Tibial artery (tissue), 4 donors: Measurements from ENCODE around the gene CPSF7.
"Not testable (repeated sequence)": the region's sequence is repeated elsewhere in the genome, so short reads cannot be mapped to it uniquely, and the experiment has no call there.

Source experiments
- DNase-seq, 2 donors: peaks; one replicate each; pipeline ENCODE4 v3.0.0-alpha.2; 2019
- H3K27ac ChIP-seq, 2 donors: fragments of 200-600 bp; sonication (generic) in 1 of 2; 1 replicate in 1 of 2; 2 replicates in 1 of 2; pipeline ENCODE4 v1.5.1; 2018 to 2019; ENCODE audit warnings: mild to moderate bottlenecking in 1 of 2
- H3K27me3 ChIP-seq, 2 donors: fragments of 200-600 bp; sonication (generic) in 1 of 2; one replicate each; pipeline versions ENCODE4 v1.5.1 to v1.6.0; 2016 to 2019
- H3K36me3 ChIP-seq, 3 donors: fragments of 200-600 bp; sonication (generic) in 2 of 3; one replicate each; pipeline ENCODE4 v1.5.1; 2016 to 2019; ENCODE audit warnings: mild to moderate bottlenecking in 2 of 3
- H3K4me1 ChIP-seq, 4 donors: fragments of 200-600 bp; sonication (generic) in 2 of 4; 1 replicate in 3 of 4; 2 replicates in 1 of 4; pipeline ENCODE4 v1.5.1; 2016 to 2019
- H3K4me3 ChIP-seq, 2 donors: fragments of 200-600 bp; sonication (generic) in 1 of 2; 1 replicate in 1 of 2; 2 replicates in 1 of 2; pipeline ENCODE4 v1.5.1; 2018 to 2019; ENCODE audit warnings: mild to moderate bottlenecking in 2 of 2
- H3K9me3 ChIP-seq, 3 donors: fragments of 200-600 bp; sonication (generic) in 1 of 3; one replicate each; pipeline ENCODE4 v1.5.1; 2016 to 2019
- intact Hi-C: fragments of 100-400 bp; cut with DNase I; formaldehyde crosslinking; loops from one replicate; pipeline ENCODE4 v1.15.0; 2023; ENCODE audit warnings: low total_unique reads
- TF ChIP-seq, protein P1 (sequence below), 2 experiments: fragments of 200-600 bp in 1 of 2; fragments of 450-650 bp in 1 of 2; IDR thresholded peaks; one replicate each; pipeline ENCODE4 v1.5.1; 2017 to 2019; ENCODE audit warnings: antibody characterized with exemption in 2 of 2, mild to moderate bottlenecking in 1 of 2, moderate library complexity in 1 of 2

CPSF7 gene

DNA sequence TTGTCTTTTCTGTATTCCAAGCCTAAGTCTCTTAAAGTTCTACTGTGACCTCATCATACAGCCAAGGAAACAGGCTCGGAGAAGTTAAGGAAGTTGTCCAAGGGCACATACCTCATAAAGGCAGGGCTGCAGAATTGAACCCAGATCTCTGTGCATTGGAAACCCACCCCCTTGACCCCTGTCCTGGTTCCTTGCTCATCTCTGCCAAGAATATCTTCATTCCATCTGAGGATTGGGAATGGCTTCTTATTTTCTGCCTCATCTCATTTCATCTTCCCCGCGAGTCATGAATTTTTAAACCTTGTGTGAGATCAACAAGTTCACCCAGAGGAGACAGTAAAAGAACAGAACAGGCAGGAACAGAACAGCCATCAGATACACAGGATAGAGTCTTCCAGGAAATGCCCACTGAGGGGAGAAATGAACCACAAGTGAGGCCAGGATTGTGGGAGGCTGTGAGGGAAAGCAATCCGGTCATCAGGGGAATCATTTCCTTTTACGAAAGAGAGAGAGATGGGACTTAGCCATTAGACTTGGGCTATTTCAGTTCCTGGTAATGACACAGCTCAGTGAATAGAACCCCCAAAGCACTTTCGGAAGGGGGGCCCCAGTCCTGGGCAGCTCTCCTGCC, 44.4 kb upstream of the CPSF7 start:
- H3K36me3 ChIP-seq, result peaks cover 0 to 10% (median 3%) of the 10 kb centered on the region in 3 donors
- DNase-seq, result no peak
- H3K27ac ChIP-seq, result peak overlapping the region; percentile 81 to 90
- H3K4me1 ChIP-seq, result peaks cover 0 to 49% (median 24%) of the 10 kb centered on the region in 4 donors
- TF ChIP-seq, protein P1, sequence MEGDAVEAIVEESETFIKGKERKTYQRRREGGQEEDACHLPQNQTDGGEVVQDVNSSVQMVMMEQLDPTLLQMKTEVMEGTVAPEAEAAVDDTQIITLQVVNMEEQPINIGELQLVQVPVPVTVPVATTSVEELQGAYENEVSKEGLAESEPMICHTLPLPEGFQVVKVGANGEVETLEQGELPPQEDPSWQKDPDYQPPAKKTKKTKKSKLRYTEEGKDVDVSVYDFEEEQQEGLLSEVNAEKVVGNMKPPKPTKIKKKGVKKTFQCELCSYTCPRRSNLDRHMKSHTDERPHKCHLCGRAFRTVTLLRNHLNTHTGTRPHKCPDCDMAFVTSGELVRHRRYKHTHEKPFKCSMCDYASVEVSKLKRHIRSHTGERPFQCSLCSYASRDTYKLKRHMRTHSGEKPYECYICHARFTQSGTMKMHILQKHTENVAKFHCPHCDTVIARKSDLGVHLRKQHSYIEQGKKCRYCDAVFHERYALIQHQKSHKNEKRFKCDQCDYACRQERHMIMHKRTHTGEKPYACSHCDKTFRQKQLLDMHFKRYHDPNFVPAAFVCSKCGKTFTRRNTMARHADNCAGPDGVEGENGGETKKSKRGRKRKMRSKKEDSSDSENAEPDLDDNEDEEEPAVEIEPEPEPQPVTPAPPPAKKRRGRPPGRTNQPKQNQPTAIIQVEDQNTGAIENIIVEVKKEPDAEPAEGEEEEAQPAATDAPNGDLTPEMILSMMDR (IDR thresholded peaks at IDR 0.05), result no peak
- H3K4me3 ChIP-seq, result no peak overlapping the region
- no peaks in the 10 kb centered on the region for H3K27me3 ChIP-seq
- no peaks in the 10 kb centered on the region for H3K9me3 ChIP-seq
- intact Hi-C loops, result no loop called here

DNA sequence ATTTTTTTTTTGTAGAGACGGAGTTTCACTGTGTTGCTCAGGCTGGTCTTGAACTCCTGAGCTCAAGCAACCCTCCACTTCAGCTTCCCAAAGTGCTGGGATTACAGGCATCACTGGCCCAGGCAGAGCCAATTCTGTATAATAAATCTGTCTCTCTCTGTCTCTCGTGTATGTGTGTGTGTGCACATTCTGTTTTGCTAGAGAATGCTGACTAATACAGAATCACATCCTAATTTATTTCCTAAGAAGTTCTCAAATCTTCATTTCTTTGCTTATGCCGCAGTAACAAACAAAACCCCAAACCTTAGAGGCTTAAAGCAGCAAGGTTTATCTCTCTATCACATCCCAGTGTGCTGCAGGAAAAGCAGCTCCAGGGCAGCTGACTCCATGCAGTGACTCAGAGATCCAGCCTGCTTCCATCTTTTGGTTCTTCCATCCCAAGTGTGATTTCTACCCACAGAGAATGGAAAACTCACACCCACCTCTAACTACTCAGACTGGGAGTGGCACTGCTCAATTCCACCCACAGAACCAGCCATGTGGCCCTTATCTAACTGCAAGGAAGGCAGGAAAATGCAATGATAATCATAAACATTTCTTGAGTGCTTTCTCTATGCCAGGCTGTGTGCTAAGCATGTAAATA, 43.7 kb upstream of the CPSF7 start:
- TF ChIP-seq, protein P1 (IDR thresholded peaks at IDR 0.05), result no peak
- peaks cover 0 to 49% (median 24%) of the 10 kb centered on the region in 4 donors for H3K4me1 ChIP-seq
- H3K4me3 ChIP-seq, result no peak overlapping the region
- DNase-seq, result no peak
- H3K9me3 ChIP-seq, result no peaks in the 10 kb centered on the region
- peaks cover 0 to 13% (median 3%) of the 10 kb centered on the region in 3 donors for H3K36me3 ChIP-seq
- H3K27ac ChIP-seq, result peak overlapping the region; percentile 81 to 90
- H3K27me3 ChIP-seq, result no peaks in the 10 kb centered on the region
- intact Hi-C loops, result no loop called here

DNA sequence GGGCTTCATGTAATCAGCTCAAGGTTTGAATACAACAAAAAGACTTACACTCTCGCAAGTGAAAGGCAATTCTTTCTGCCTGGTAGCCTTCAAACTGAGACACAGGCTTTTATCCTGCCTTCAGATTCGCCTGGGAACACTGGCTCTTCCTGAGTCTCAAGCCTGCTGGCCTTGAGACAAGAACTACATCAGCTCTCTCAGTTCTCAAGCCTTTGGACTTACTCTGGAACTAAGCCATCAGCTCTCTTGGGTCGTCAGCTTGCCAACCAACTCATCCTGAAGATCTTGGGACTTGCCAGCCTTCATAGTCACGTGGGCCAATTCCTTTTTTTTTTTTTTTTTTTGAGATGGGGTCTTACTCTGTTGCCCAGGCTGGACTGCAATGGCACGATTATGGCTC, 43.1 kb upstream of the CPSF7 start:
- no peak overlapping the region for H3K4me3 ChIP-seq
- DNase-seq, result peak; percentile 74 to 89
- H3K9me3 ChIP-seq, result no peaks in the 10 kb centered on the region
- no peaks in the 10 kb centered on the region for H3K27me3 ChIP-seq
- TF ChIP-seq, protein P1 (IDR thresholded peaks at IDR 0.05), result no peak
- H3K27ac ChIP-seq, result peak overlapping the region; percentile 81 to 90
- intact Hi-C loops, result no loop called here
- H3K4me1 ChIP-seq, result peaks cover 0 to 47% (median 23%) of the 10 kb centered on the region in 4 donors
- H3K36me3 ChIP-seq, result peaks cover 0 to 19% (median 3%) of the 10 kb centered on the region in 3 donors

DNA sequence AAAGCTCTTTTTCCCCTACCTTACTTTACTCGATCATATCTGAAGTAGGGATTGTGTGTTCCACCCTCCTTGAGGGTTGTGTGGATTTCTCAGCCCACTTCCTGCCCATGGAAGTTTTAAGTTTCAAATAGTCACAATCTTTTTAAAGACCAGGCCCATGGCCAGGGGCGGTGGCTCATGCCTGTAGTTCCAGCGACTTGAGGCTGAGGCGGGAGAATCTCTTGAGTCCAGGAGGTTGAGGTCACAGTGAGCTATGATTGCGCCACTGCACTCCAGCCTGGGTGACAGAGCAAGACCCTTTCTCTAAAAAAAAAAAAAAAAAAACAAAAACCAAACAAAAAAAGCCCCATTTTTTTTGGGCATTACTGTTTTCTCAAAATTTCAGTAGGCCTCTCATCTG, 42.5 kb upstream of the CPSF7 start:
- H3K4me1 ChIP-seq, result peaks cover 0 to 41% (median 18%) of the 10 kb centered on the region in 4 donors
- H3K27me3 ChIP-seq, result no peaks in the 10 kb centered on the region
- peak; percentile 91 to 94 for DNase-seq
- H3K27ac ChIP-seq, result peak overlapping the region; percentile 81 to 90
- TF ChIP-seq, protein P1 (IDR thresholded peaks at IDR 0.05), result no peak
- no peaks in the 10 kb centered on the region for H3K9me3 ChIP-seq
- peaks cover 0 to 24% (median 3%) of the 10 kb centered on the region in 3 donors for H3K36me3 ChIP-seq
- no peak overlapping the region for H3K4me3 ChIP-seq
- intact Hi-C loops, result no loop called here

DNA sequence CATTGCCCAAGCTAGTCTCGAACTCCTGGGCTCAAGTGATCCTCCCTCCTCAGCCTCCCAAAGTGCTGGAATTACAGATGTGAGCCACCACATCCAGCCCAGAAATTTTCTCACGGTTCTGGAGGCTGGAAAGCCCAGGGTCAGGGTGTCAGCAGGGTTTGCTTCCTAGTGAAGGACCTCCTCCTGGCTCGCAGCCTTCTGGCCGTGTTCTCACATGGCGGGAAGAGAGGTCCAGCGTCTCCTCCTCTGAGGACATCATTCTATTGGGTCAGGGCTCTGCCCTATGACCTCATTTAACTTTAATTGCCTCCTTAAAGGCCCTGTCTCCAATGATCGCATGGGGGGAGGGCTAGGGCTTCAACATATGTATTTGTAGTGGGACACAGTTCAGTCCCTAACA, 38.2 kb upstream of the CPSF7 start:
- peak overlapping the region in 1 of 2 donors; percentile 14 for H3K27ac ChIP-seq
- H3K4me3 ChIP-seq, result no peak overlapping the region
- H3K9me3 ChIP-seq, result no peaks in the 10 kb centered on the region
- no peak for DNase-seq
- intact Hi-C loops, result no loop called here
- TF ChIP-seq, protein P1 (IDR thresholded peaks at IDR 0.05), result no peak
- H3K36me3 ChIP-seq, result peaks cover 0 to 16% (median 0%) of the 10 kb centered on the region in 3 donors
- peaks cover 0 to 21% (median 13%) of the 10 kb centered on the region in 4 donors for H3K4me1 ChIP-seq
- no peaks in the 10 kb centered on the region for H3K27me3 ChIP-seq

DNA sequence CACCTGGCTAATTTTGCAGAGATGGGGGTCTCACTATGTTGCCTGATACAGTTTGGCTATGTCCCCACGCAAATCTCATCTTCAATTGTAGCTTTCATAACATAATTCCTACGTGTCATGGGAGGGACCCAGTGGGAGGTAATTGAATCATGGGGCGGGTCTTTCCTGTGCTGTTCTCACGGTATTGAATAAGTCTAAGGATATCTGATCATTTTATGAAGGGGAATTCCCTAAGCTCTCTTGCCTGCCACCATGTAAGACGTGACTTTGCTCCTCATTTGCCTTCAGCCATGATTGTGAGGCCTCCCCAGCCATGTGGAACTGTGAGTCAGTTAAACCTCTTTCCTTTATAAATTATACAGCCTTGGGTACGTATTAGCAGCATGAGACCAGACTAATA, 37.8 kb upstream of the CPSF7 start:
- intact Hi-C loops, H3K4me3 ChIP-seq, H3K9me3 ChIP-seq, H3K27me3 ChIP-seq, DNase-seq, H3K27ac ChIP-seq: not testable (repeated sequence)
- H3K36me3 ChIP-seq, result peaks cover 0 to 20% (median 0%) of the 10 kb centered on the region in 3 donors
- H3K4me1 ChIP-seq, result peaks cover 0 to 17% (median 9%) of the 10 kb centered on the region in 4 donors
